ENCODE data around the gene HSD17B8.

The HSD17B8 gene

GRCh38 chr6:33251395-33252012, 47.0 kb downstream of the HSD17B8 start:
- ATAC-seq (ENCODE audit: insufficient read depth, low read depth): no peak
- H3K27ac ChIP-seq (ENCODE audit: low read length): no peak overlapping the region
- no peaks in the 10 kb centered on the region for H3K9me3 ChIP-seq (ENCODE audit: insufficient read depth, low read length, severe bottlenecking)
- no peak overlapping the region for H3K4me3 ChIP-seq (ENCODE audit: low read depth in 1 of 2, low read length in 2 of 2)
- no peaks in the 10 kb centered on the region for H4K20me1 ChIP-seq (ENCODE audit: insufficient read depth, low read length)
- peak; percentile 4 for TF ChIP-seq CTCF (IDR thresholded peaks at IDR 0.05; ENCODE audit: borderline replicate concordance, extremely low read depth, low read length, poor library complexity, severe bottlenecking)
- TF ChIP-seq EZH2 (IDR thresholded peaks at IDR 0.05; ENCODE audit: borderline replicate concordance, low read depth, low read length, severe bottlenecking): no peak
- H3K36me3 ChIP-seq (ENCODE audit: insufficient read depth, low read length): peaks cover 21% of the 10 kb centered on the region
- peaks cover 14% of the 10 kb centered on the region for H3K79me2 ChIP-seq (ENCODE audit: insufficient read depth, low read length)
- peaks cover 39% of the 10 kb centered on the region for H3K4me1 ChIP-seq (ENCODE audit: insufficient read depth, low read length)
- no peak overlapping the region for H2AFZ ChIP-seq (ENCODE audit: low read depth, low read length)
- no peak overlapping the region for H3K9ac ChIP-seq (ENCODE audit: low read depth, low read length)
- no peak for DNase-seq
- peak overlapping the region; percentile 8; the same call in 1 of the 2 replicates for H3K4me2 ChIP-seq (ENCODE audit: insufficient read depth, low read length)
- H3K27me3 ChIP-seq (ENCODE audit: insufficient read depth, low read length, poor library complexity): no peaks in the 10 kb centered on the region

GRCh38 chr6:33252759-33253158, 48.3 kb downstream of the HSD17B8 start:
- Histone ChIP-seq H2AFZ (ENCODE audit: low read depth, low read length) (no peak overlapping the region), H3K4me1 (ENCODE audit: insufficient read depth, low read length) (peaks cover 38% of the 10 kb centered on the region), H4K20me1 (ENCODE audit: insufficient read depth, low read length) (no peaks in the 10 kb centered on the region), H3K27ac (ENCODE audit: low read length) (no peak overlapping the region), H3K27me3 (ENCODE audit: insufficient read depth, low read length, poor library complexity) (no peaks in the 10 kb centered on the region), H3K4me2 (ENCODE audit: insufficient read depth, low read length) (no peak overlapping the region), H3K9ac (ENCODE audit: low read depth, low read length) (no peak overlapping the region), H3K9me3 (ENCODE audit: insufficient read depth, low read length, severe bottlenecking) (no peaks in the 10 kb centered on the region), H3K4me3 (ENCODE audit: low read depth in 1 of 2, low read length in 2 of 2) (no peak overlapping the region), H3K36me3 (ENCODE audit: insufficient read depth, low read length) (peaks cover 28% of the 10 kb centered on the region), H3K79me2 (ENCODE audit: insufficient read depth, low read length) (peaks cover 14% of the 10 kb centered on the region)
- ATAC-seq (ENCODE audit: insufficient read depth, low read depth) (no peak), DNase-seq (no peak)
- no peak for TF ChIP-seq EZH2 (IDR thresholded peaks at IDR 0.05; ENCODE audit: borderline replicate concordance, low read depth, low read length, severe bottlenecking)

- no peaks in the 10 kb centered on the region for H3K9me3 ChIP-seq (ENCODE audit: insufficient read depth, low read length, severe bottlenecking)
- no peak overlapping the region for H3K27ac ChIP-seq (ENCODE audit: low read length)
- H3K27me3 ChIP-seq (ENCODE audit: insufficient read depth, low read length, poor library complexity): no peaks in the 10 kb centered on the region
- no peaks in the 10 kb centered on the region for H4K20me1 ChIP-seq (ENCODE audit: insufficient read depth, low read length)
- no peak overlapping the region for H3K4me2 ChIP-seq (ENCODE audit: insufficient read depth, low read length)
- peaks cover 14% of the 10 kb centered on the region for H3K79me2 ChIP-seq (ENCODE audit: insufficient read depth, low read length)
- peaks cover 24% of the 10 kb centered on the region for H3K4me1 ChIP-seq (ENCODE audit: insufficient read depth, low read length)
- no peak overlapping the region for H3K4me3 ChIP-seq (ENCODE audit: low read depth in 1 of 2, low read length in 2 of 2)
- ATAC-seq (ENCODE audit: insufficient read depth, low read depth) (no peak), DNase-seq (no peak)
- TF ChIP-seq EZH2 (IDR thresholded peaks at IDR 0.05; ENCODE audit: borderline replicate concordance, low read depth, low read length, severe bottlenecking): no peak
- no peak for TF ChIP-seq CTCF (IDR thresholded peaks at IDR 0.05; ENCODE audit: borderline replicate concordance, extremely low read depth, low read length, poor library complexity, severe bottlenecking)
- no peak overlapping the region for H2AFZ ChIP-seq (ENCODE audit: low read depth, low read length)
- no peak overlapping the region for H3K9ac ChIP-seq (ENCODE audit: low read depth, low read length)
- H3K36me3 ChIP-seq (ENCODE audit: insufficient read depth, low read length): peaks cover 37% of the 10 kb centered on the region
These were observed 50.1 kb downstream of the HSD17B8 start for GRCh38 chr6:33254591-33254990.

All from DND-41 (cell line).